IMR-90 (cell line): ENCODE measurements around the gene CREBBP. TPM values are rescaled to one million over a fixed set of nuclear protein-coding genes. Genes with fewer than 3 reads are reported as not detected.

ENCODE experiments used
- ATAC-seq: fragments of 200-7000 bp; cut with Tn5 transposase; 2 replicates; pipeline ENCODE4 v1.9.1; 2020; ENCODE audit warnings: low read depth, mild to moderate bottlenecking, moderate library complexity
- BruUV-seq: library from RNA; stranded (reverse); fragments of 400-500 nt; replicated peaks from 2 replicates; lab custom pipeline; 2021; lab: Mats Ljungman, UMichigan
- CTCF ChIA-PET: fragments of 300-600 bp; formaldehyde crosslinking; extraction: SDS; loops from one replicate; lab custom pipeline; 2021; ENCODE audit warnings: antibody characterized with exemption; lab: Yijun Ruan, JAX
- POLR2A ChIA-PET: fragments of 300-600 bp; sonication (Branson Sonifier 250); formaldehyde crosslinking; loops from one replicate; lab custom pipeline; 2022; ENCODE audit warnings: antibody characterized with exemption; ENCODE audit not compliant: unreplicated experiment; lab: Charles Lee
- DNase-seq: peaks from one replicate; pipeline ENCODE4 v3.0.0; 2013
- H2AFZ ChIP-seq: replicated peaks from 2 replicates; pipeline ENCODE3; 2013; ENCODE audit warnings: low read length, mild to moderate bottlenecking; ENCODE audit not compliant: poor library complexity
- H2AK5ac ChIP-seq: 2 replicates; pipeline ENCODE4 v1.6.1; 2013; ENCODE audit warnings: low read depth, low read length, inconsistent platforms
- H2AK9ac ChIP-seq: replicated peaks from 2 replicates; pipeline ENCODE3; 2013; ENCODE audit warnings: mild to moderate bottlenecking, low read depth, low read length, moderate library complexity; ENCODE audit not compliant: poor library complexity
- H2BK120ac ChIP-seq: 2 replicates; pipeline ENCODE4 v1.6.1; 2013; ENCODE audit warnings: low read depth, low read length, inconsistent platforms
- H2BK15ac ChIP-seq: 3 replicates; pipeline ENCODE4 v1.6.1; 2013; ENCODE audit warnings: low read depth, low read length, inconsistent platforms
- H2BK20ac ChIP-seq: 2 replicates; pipeline ENCODE4 v1.6.1; 2013; ENCODE audit warnings: low read depth, mild to moderate bottlenecking, inconsistent platforms, low read length, moderate library complexity
- H2BK5ac ChIP-seq: 2 replicates; pipeline ENCODE4 v1.6.1; 2013; ENCODE audit warnings: mild to moderate bottlenecking, low read depth, low read length, inconsistent platforms; ENCODE audit not compliant: poor library complexity, severe bottlenecking
- H3K14ac ChIP-seq: replicated peaks from 2 replicates; pipeline ENCODE4 v1.6.1; 2013; ENCODE audit warnings: low read depth, low read length, inconsistent platforms
- H3K18ac ChIP-seq: 2 replicates; pipeline ENCODE4 v1.6.1; 2013; ENCODE audit warnings: low read depth, low read length, control low read depth
- H3K23ac ChIP-seq: 2 replicates; pipeline ENCODE4 v1.6.1; 2013; ENCODE audit warnings: low read depth, low read length, inconsistent platforms
- H3K27ac ChIP-seq: 2 replicates; pipeline ENCODE4 v1.5.1; 2013; ENCODE audit warnings: mild to moderate bottlenecking, control low read depth, low read length; ENCODE audit not compliant: insufficient read depth
- H3K27me3 ChIP-seq: 2 replicates; pipeline ENCODE4 v1.6.1; 2013; ENCODE audit warnings: low read length; ENCODE audit not compliant: control insufficient read depth, insufficient read depth
- H3K36me3 ChIP-seq: 2 replicates; pipeline ENCODE4 v1.6.1; 2013; ENCODE audit warnings: low read length, mixed read lengths; ENCODE audit not compliant: control insufficient read depth, insufficient read depth
- H3K4ac ChIP-seq: 2 replicates; pipeline ENCODE4 v1.6.1; 2013; ENCODE audit warnings: low read depth, low read length, inconsistent platforms
- H3K4me1 ChIP-seq: 2 replicates; pipeline ENCODE4 v1.6.1; 2013; ENCODE audit warnings: low read length, mixed read lengths; ENCODE audit not compliant: control insufficient read depth, insufficient read depth
- H3K4me2 ChIP-seq: 2 replicates; pipeline ENCODE4 v1.6.1; 2013; ENCODE audit warnings: low read depth, mild to moderate bottlenecking, control low read depth, low read length, moderate library complexity
- H3K4me3 ChIP-seq: 2 replicates; pipeline ENCODE4 v1.5.1; 2013; ENCODE audit warnings: low read depth, mild to moderate bottlenecking, control low read depth, low read length, moderate library complexity; ENCODE audit not compliant: insufficient read depth
- H3K56ac ChIP-seq: 2 replicates; pipeline ENCODE4 v1.6.1; 2013; ENCODE audit warnings: low read length, inconsistent platforms; ENCODE audit not compliant: insufficient read depth; ENCODE audit errors: extremely low read depth
- H3K79me1 ChIP-seq, 2 experiments: 2 replicates each; pipeline ENCODE4 v1.6.1; 2013; ENCODE audit warnings: low read length in 2 of 2, inconsistent platforms in 1 of 2, low read depth in 1 of 2
- H3K9ac ChIP-seq: 2 replicates; pipeline ENCODE4 v1.6.1; 2013; ENCODE audit warnings: low read depth, low read length, control low read depth
- H3K9me1 ChIP-seq: 2 replicates; pipeline ENCODE4 v1.6.1; 2013; ENCODE audit warnings: low read length, inconsistent platforms; ENCODE audit not compliant: insufficient read depth
- H3K9me3 ChIP-seq: 2 replicates; pipeline ENCODE4 v1.6.1; 2013; ENCODE audit warnings: low read length; ENCODE audit not compliant: control insufficient read depth, insufficient read depth
- H4K20me1 ChIP-seq: 2 replicates; pipeline ENCODE4 v1.6.1; 2013; ENCODE audit warnings: low read length, inconsistent platforms; ENCODE audit not compliant: insufficient read depth
- H4K5ac ChIP-seq: 2 replicates; pipeline ENCODE4 v1.6.1; 2013; ENCODE audit warnings: mild to moderate bottlenecking, low read depth, low read length, control low read depth
- H4K8ac ChIP-seq, 2 experiments: 2 replicates each; pipeline ENCODE4 v1.6.1; 2013; ENCODE audit warnings: low read depth in 2 of 2, low read length in 2 of 2, control low read depth in 1 of 2, inconsistent platforms in 1 of 2
- H4K91ac ChIP-seq: 2 replicates; pipeline ENCODE4 v1.6.1; 2013; ENCODE audit warnings: low read depth, low read length, inconsistent platforms; ENCODE audit not compliant: insufficient read depth
- BHLHE40 ChIP-seq: fragments of 150-350 bp; IDR thresholded peaks from 2 replicates; pipeline ENCODE4 v1.6.1; 2016; ENCODE audit warnings: mild to moderate bottlenecking, low read depth, low read length
- CEBPB ChIP-seq: IDR thresholded peaks from 2 replicates; pipeline ENCODE4 v1.6.1; 2012; ENCODE audit warnings: low read depth, low read length, improper control_type of control experiment
- FOS ChIP-seq: fragments of 150-350 bp; IDR thresholded peaks from 2 replicates; pipeline ENCODE4 v1.6.1; 2016; ENCODE audit warnings: low read depth, low read length
- MAFK ChIP-seq: IDR thresholded peaks from 2 replicates; pipeline ENCODE4 v1.6.1; 2012; ENCODE audit warnings: low read depth, low read length, improper control_type of control experiment
- MXI1 ChIP-seq: IDR thresholded peaks from 2 replicates; pipeline ENCODE4 v1.6.1; 2012; ENCODE audit warnings: low read depth, mild to moderate bottlenecking, low read length, moderate library complexity, borderline replicate concordance
- NFE2L2 ChIP-seq: fragments of 150-350 bp; IDR thresholded peaks from 2 replicates; pipeline ENCODE4 v1.6.1; 2016; ENCODE audit warnings: low read depth, mild to moderate bottlenecking, low read length
- RAD21 ChIP-seq: IDR thresholded peaks from 2 replicates; pipeline ENCODE4 v1.6.1; 2012; ENCODE audit warnings: low read length, improper control_type of control experiment
- SMC3 ChIP-seq: fragments of 150-350 bp; IDR thresholded peaks from 2 replicates; pipeline ENCODE4 v1.6.1; 2016; ENCODE audit warnings: low read depth, mild to moderate bottlenecking, antibody characterized with exemption, low read length, moderate library complexity
- WGBS, 2 experiments: methylation state at CpG; one replicate each; pipeline versions ENCODE4 v1.1.5 to v1.1.7; 2013; ENCODE audit warnings: missing lambda C conversion rate in 2 of 2; ENCODE audit not compliant: insufficient read length in 1 of 2; ENCODE audit errors: extremely low coverage in 2 of 2; 5-methylcytosine and 5-hydroxymethylcytosine counted together
- dilution Hi-C: fragments of 300-500 bp; cut with HindIII; formaldehyde crosslinking; loops from one replicate; pipeline ENCODE4 v1.14.3; 2018; ENCODE audit warnings: low sequenced_read_pairs; ENCODE audit not compliant: unreplicated experiment
- in situ Hi-C: fragments of 300-500 bp; cut with MboI; formaldehyde crosslinking; loops from 3 replicates; pipeline ENCODE4 v1.14.3; 2019; ENCODE audit warnings: low sequenced_read_pairs, inconsistent platforms, mixed read lengths
- intact Hi-C: fragments of 100-400 bp; cut with micrococcal nuclease; formaldehyde crosslinking; loops from 2 replicates; pipeline ENCODE4 v1.10.0; 2022
- polyA plus RNA-seq, 3 experiments: library from polyadenylated mRNA; depleted of rRNA; stranded (reverse); fragments of >200 nt; gene quantifications; 2 replicates each; pipeline ENCODE4 v1.2.3, GENCODE V29; 2012; ENCODE audit warnings: low replicate concordance in 1 of 3
- total RNA-seq: library from RNA; depleted of rRNA; stranded (reverse); fragments of >200 nt; gene quantifications from 2 replicates; pipeline ENCODE4 v1.2.3, GENCODE V29; 2012
- TF ChIP-seq, protein P1 (sequence below): fragments of 150-350 bp; IDR thresholded peaks from 2 replicates; pipeline ENCODE4 v1.6.1; 2017; ENCODE audit warnings: mild to moderate bottlenecking, antibody characterized with exemption, low read length, low read depth

Gene CREBBP
- total and polyA plus RNA-seq, 2 of the 4 experiments (the other 2 are of a cell fraction): 7.3 to 12.5 TPM

DNA sequence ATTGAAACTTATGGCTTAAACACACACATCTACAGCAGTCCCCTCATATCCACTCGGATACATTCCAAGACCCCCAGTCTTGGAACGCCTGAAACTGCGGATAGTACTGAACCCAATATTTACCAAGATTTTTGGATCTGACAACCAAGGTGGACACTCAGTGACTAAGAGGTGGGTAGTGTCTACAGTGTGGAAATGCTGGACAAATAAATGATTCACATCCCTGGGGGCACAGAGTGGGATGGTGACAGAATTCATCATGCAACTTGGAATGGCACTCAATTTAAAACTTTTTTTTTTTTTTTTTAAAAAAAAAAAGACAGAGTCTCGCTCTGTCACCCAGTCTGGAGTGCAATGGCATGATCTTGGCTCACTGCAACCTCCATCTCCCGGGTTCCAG is 109.0 kb downstream of the CREBBP start:
- H3K27me3 ChIP-seq: no peaks in the 10 kb centered on the region
- no peak overlapping the region for H3K18ac ChIP-seq
- peaks cover 22% of the 10 kb centered on the region for H3K9me1 ChIP-seq
- H3K36me3 ChIP-seq: peaks cover 62% of the 10 kb centered on the region
- ChIA-PET CTCF (no interaction called here), POLR2A (no interaction called here)
- H3K4me3 ChIP-seq: no peak overlapping the region
- TF ChIP-seq SMC3 (no peak), MAFK (no peak), CEBPB (no peak), NFE2L2 (no peak), MXI1 (no peak), BHLHE40 (no peak), RAD21 (no peak), FOS (no peak)
- TF ChIP-seq, protein P1, sequence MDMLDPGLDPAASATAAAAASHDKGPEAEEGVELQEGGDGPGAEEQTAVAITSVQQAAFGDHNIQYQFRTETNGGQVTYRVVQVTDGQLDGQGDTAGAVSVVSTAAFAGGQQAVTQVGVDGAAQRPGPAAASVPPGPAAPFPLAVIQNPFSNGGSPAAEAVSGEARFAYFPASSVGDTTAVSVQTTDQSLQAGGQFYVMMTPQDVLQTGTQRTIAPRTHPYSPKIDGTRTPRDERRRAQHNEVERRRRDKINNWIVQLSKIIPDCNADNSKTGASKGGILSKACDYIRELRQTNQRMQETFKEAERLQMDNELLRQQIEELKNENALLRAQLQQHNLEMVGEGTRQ: no peak
- peaks cover 44% of the 10 kb centered on the region for H4K20me1 ChIP-seq
- H4K91ac ChIP-seq: no peak overlapping the region
- H2BK5ac ChIP-seq: no peak overlapping the region
- no peak for DNase-seq
- H2BK15ac ChIP-seq: no peak overlapping the region
- BruUV-seq: no TSS peak
- H2AFZ ChIP-seq: no peak overlapping the region
- dilution Hi-C loops: no loop called here
- no peak overlapping the region for H2AK9ac ChIP-seq
- in situ Hi-C loops: no loop called here
- H3K9ac ChIP-seq: no peak overlapping the region
- H3K79me1 ChIP-seq: peaks cover 22 to 67% of the 10 kb centered on the region in 2 experiments; a peak in 3 of 4 replicates
- no peak overlapping the region for H4K5ac ChIP-seq
- H3K4ac ChIP-seq: no peak overlapping the region
- H3K4me1 ChIP-seq: peaks cover 5% of the 10 kb centered on the region
- ATAC-seq: no peak
- no peak overlapping the region for H2AK5ac ChIP-seq
- intact Hi-C loops: loop anchor here (5.0 kb wide), 1 partner anchor 106 kb away; no protein-coding TSS in a partner anchor
- H3K4me2 ChIP-seq: no peak overlapping the region
- no peak overlapping the region for H4K8ac ChIP-seq
- no peak overlapping the region for H3K14ac ChIP-seq
- no peak overlapping the region for H2BK120ac ChIP-seq
- H3K27ac ChIP-seq: no peak overlapping the region
- no peak overlapping the region for H3K23ac ChIP-seq
- no CpG with 5 or more reads among the region's 5 CpGs for WGBS, 2 experiments
- no peak overlapping the region for H3K56ac ChIP-seq
- H3K9me3 ChIP-seq: no peaks in the 10 kb centered on the region
- H2BK20ac ChIP-seq: no peak overlapping the region
